T-helper 1 cell (primary cell): ENCODE data around the gene SLC66A3.

Source experiments
- DNase-seq, 5 donors: peaks; one replicate each; pipeline ENCODE4 v3.0.0-alpha.2; 2012 to 2020

Gene SLC66A3

DNA sequence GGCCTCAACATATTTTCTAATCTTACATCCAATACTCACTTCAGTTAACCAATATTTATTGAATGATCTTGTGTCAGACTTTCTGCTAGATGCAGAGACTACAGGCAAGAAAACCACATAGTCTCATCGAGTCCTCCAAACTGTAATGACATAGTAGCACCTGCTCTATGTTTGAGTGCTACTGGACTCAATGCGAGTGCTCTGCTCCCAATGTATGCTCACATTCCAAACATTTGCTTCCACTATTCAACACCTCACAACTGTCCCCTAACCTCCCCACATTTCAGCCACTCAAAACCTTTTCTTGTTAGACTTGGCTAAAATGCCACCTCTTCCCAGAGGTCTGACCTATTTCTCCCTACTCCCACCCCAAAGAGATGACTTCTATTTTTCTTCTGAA, 65.2 kb downstream of the SLC66A3 start:
- no peak for DNase-seq

DNA sequence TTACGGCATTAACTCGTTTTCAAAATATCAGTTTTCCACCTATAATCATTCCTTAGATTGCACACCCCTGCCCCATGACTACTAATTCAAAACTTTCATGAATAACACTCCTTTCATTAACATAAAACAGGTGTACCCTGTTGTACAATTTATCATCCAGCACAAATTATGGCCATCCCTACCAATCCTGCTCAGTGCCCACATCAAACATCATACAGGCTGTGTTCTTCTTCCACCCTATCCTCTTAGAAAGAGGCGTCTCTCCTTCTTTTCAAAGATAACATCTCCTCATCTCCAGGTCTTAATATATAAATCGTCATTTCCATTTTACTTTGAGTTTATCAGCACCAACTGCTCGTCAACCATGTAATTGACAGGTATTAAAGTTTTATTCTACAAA, 67.6 kb downstream of the SLC66A3 start:
- no peak for DNase-seq

DNA sequence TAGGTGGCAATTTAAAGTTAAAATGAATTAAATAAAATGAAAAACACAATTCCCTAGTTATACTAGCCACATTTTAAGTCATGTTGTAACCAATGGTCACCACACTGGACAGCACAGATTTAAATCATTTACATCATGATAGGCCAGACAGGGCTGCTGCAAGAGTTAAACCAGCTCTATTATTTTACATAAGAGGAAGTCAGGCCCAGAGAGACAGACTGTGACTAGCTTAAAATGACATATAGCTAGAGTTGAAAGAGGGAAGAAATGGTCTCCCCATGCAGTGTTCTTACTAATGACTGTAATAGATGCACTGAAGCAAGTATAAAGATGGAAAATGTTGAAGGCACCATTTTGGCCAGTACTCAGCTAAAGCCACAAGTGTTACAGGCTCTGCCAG, 69.6 kb downstream of the SLC66A3 start:
- no peak for DNase-seq

DNA sequence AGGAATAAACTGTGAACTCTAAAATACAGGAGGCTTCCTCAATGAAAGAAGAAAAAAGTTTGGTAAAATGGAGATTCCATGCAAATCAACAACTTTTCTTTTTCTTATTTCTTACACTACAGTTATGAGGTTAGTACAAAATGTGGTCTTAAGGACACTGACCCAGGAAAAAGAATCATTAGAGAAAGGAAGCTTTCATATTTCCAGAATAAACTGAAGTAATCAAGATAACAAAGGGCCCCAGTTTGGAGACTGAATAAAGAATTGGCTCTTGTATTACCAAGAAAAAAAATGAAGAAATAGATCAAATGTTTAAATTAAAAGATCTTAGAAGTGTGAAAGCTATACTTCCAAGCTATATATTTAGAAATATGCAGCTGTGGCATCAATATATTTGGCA, 72.3 kb downstream of the SLC66A3 start:
- DNase-seq, result no peak
